B cell (primary cell): ENCODE data around the gene KSR2. TPM values are rescaled to one million over a fixed set of nuclear protein-coding genes. Genes with fewer than 3 reads are reported as not detected.
A peak's percentile ranks its signal among the peaks of the same experiment; 100 is the strongest.

Experiments
- ATAC-seq: fragments of 200-7000 bp; cut with Tn5 transposase; one replicate; pipeline ENCODE4 v1.10.0; 2021; ENCODE audit warnings: low read depth, mild to moderate bottlenecking, moderate number of reproducible peaks, moderate library complexity
- CTCF ChIA-PET: fragments of 350-600 bp; sonication (Branson Sonifier 250); formaldehyde crosslinking; loops from one replicate; lab custom pipeline; 2021; ENCODE audit warnings: antibody characterized with exemption, inconsistent platforms; lab: Charles Lee
- POLR2A ChIA-PET: fragments of 350-600 bp; sonication (Branson Sonifier 250); formaldehyde crosslinking; loops from one replicate; lab custom pipeline; 2021; ENCODE audit warnings: antibody characterized with exemption; lab: Charles Lee
- DNase-seq: peaks from one replicate; pipeline ENCODE4 v3.0.0; 2013
- H2AFZ ChIP-seq: 2 replicates; pipeline ENCODE4 v1.6.1; 2012; ENCODE audit warnings: mild to moderate bottlenecking, low read depth, low read length; ENCODE audit not compliant: insufficient read depth, poor library complexity, severe bottlenecking
- H3K27ac ChIP-seq, 2 donors: 1 replicate in 1 of 2; 2 replicates in 1 of 2; pipeline ENCODE4 v1.5.1; 2012 to 2013; ENCODE audit warnings: low read length in 2 of 2, mild to moderate bottlenecking in 2 of 2, moderate library complexity in 1 of 2
- H3K27me3 ChIP-seq, 4 experiments: fragments of 200-600 bp in 1 of 4; sonication (generic) in 1 of 4; replicated peaks in 1 of 4; 1 replicate in 2 of 4; 2 replicates in 2 of 4; pipeline versions ENCODE4 v1.6.1 to v1.7.0; 2013 to 2016; ENCODE audit warnings: low read length in 3 of 4, mild to moderate bottlenecking in 2 of 4, mixed read lengths in 1 of 4, moderate library complexity in 1 of 4; ENCODE audit not compliant: insufficient read depth in 4 of 4, control insufficient read depth in 3 of 4; ENCODE audit errors: control extremely low read depth in 1 of 4
- H3K36me3 ChIP-seq, 2 experiments: replicated peaks in 1 of 2; 1 replicate in 1 of 2; 2 replicates in 1 of 2; pipeline versions ENCODE4 v1.6.1 to v1.7.1; 2013; ENCODE audit warnings: low read length in 1 of 2; ENCODE audit not compliant: insufficient read depth in 2 of 2, control insufficient read depth in 1 of 2; ENCODE audit errors: control extremely low read depth in 1 of 2, extremely low read depth in 1 of 2
- H3K4me1 ChIP-seq, 2 donors: fragments of 200-600 bp in 1 of 2; sonication (generic) in 1 of 2; 1 replicate in 1 of 2; 2 replicates in 1 of 2; pipeline versions ENCODE4 v1.5.1 to v1.6.1; 2013 to 2017; ENCODE audit warnings: low read length in 2 of 2; ENCODE audit not compliant: control insufficient read depth in 2 of 2, insufficient read depth in 2 of 2
- H3K4me2 ChIP-seq: replicated peaks from 2 replicates; pipeline ENCODE3; 2012; ENCODE audit warnings: mild to moderate bottlenecking, low read depth, low read length; ENCODE audit not compliant: poor library complexity, severe bottlenecking
- H3K4me3 ChIP-seq, 5 experiments: fragments of 200-600 bp in 1 of 5; sonication (generic) in 1 of 5; 1 replicate in 3 of 5; 2 replicates in 2 of 5; pipeline versions ENCODE4 v1.5.1 to v1.7.0; 2011 to 2016; ENCODE audit warnings: low read length in 4 of 5, mild to moderate bottlenecking in 4 of 5, low read depth in 2 of 5, control low read depth in 1 of 5, moderate library complexity in 1 of 5; ENCODE audit not compliant: insufficient read depth in 1 of 5; ENCODE audit errors: control extremely low read depth in 1 of 5, extremely low read depth in 1 of 5
- H3K79me2 ChIP-seq: fragments of 200-600 bp; sonication (generic); one replicate; pipeline ENCODE4 v1.6.0; 2016; ENCODE audit warnings: low read length; ENCODE audit not compliant: control insufficient read depth, insufficient read depth
- H3K9ac ChIP-seq: fragments of 200-600 bp; sonication (generic); 2 replicates; pipeline ENCODE4 v1.6.1; 2017; ENCODE audit warnings: mild to moderate bottlenecking, low read length, moderate library complexity
- H3K9me3 ChIP-seq, 3 donors: one replicate each; pipeline versions ENCODE4 v1.6.1 to v1.7.1; 2013; ENCODE audit warnings: low read length in 2 of 3; ENCODE audit not compliant: control insufficient read depth in 2 of 3, insufficient read depth in 1 of 3; ENCODE audit errors: control extremely low read depth in 1 of 3
- H4K20me1 ChIP-seq: 2 replicates; pipeline ENCODE4 v1.6.0; 2012; ENCODE audit warnings: mild to moderate bottlenecking, low read length; ENCODE audit not compliant: insufficient read depth, control insufficient read depth, poor library complexity, severe bottlenecking
- H3K27ac Mint-ChIP-seq: one replicate; pipeline ENCODE4 v1.8.0; 2021; ENCODE audit warnings: mixed read lengths
- H3K27me3 Mint-ChIP-seq: one replicate; pipeline ENCODE4 v1.8.0; 2021; ENCODE audit warnings: mixed read lengths
- H3K4me1 Mint-ChIP-seq: one replicate; pipeline ENCODE4 v1.8.0; 2021; ENCODE audit warnings: mixed read lengths
- H3K4me3 Mint-ChIP-seq: one replicate; pipeline ENCODE4 v1.8.0; 2021; ENCODE audit warnings: mixed read lengths
- H3K9me3 Mint-ChIP-seq: one replicate; pipeline ENCODE4 v1.8.0; 2022; ENCODE audit warnings: mixed read lengths; ENCODE audit not compliant: insufficient read depth
- CTCF ChIP-seq: fragments of 200-600 bp; IDR thresholded peaks from one replicate; pipeline ENCODE4 v1.8.0; 2022; ENCODE audit warnings: antibody characterized with exemption, mild to moderate bottlenecking
- EZH2 ChIP-seq: IDR thresholded peaks from 2 replicates; pipeline ENCODE4 v1.6.1; 2012; ENCODE audit warnings: borderline replicate concordance, low read depth, mild to moderate bottlenecking, moderate library complexity, low read length; ENCODE audit not compliant: insufficient read depth, poor library complexity, severe bottlenecking
- WGBS: methylation state at CpG from one replicate; pipeline ENCODE4 v1.1.5; 2013; ENCODE audit warnings: missing lambda C conversion rate; ENCODE audit not compliant: insufficient coverage; 5-methylcytosine and 5-hydroxymethylcytosine counted together
- intact Hi-C: fragments of 100-400 bp; cut with micrococcal nuclease; formaldehyde crosslinking; loops from one replicate; pipeline ENCODE4 v1.10.0; 2022
- polyA plus RNA-seq: library from polyadenylated mRNA; depleted of rRNA; stranded (reverse); fragments of >200 nt; gene quantifications from 2 replicates; pipeline ENCODE4 v1.2.3, GENCODE V29; 2012
- total RNA-seq, 2 donors: library from RNA; stranded (reverse); fragments of 120-200 nt in 1 of 2; gene quantifications; 1 replicate in 1 of 2; 2 replicates in 1 of 2; pipeline versions ENCODE4 v1.2.3 to v1.2.4, GENCODE V29; 2013 to 2022

The KSR2 gene
- total and polyA plus RNA-seq, 2 donors (not counting 1 experiment from before 2014, with no cell fraction given) = not detected

- WGBS = 17% methylated on average over 3 of the region's 5 CpGs
- Mint-ChIP-seq H3K27me3 (peaks cover 4% of the 10 kb centered on the region), H3K4me3 (no peak overlapping the region), H3K4me1 (no peaks in the 10 kb centered on the region), H3K9me3 (peaks cover 2% of the 10 kb centered on the region), H3K27ac (no peak overlapping the region)
- CTCF ChIA-PET = no interaction called here
- Histone ChIP-seq H3K9ac (no peak overlapping the region), H3K4me2 (no peak overlapping the region), H3K4me1 (no peaks in the 10 kb centered on the region), H3K27me3 (no peaks in the 10 kb centered on the region), H3K27ac (no peak overlapping the region), H3K36me3 (no peaks in the 10 kb centered on the region), H3K9me3 (peaks cover 0 to 13% (median 0%) of the 10 kb centered on the region in 3 donors), H3K4me3 (no peak overlapping the region), H3K79me2 (no peaks in the 10 kb centered on the region), H2AFZ (no peak overlapping the region), H4K20me1 (no peaks in the 10 kb centered on the region)
- ATAC-seq (no peak), DNase-seq (no peak)
- intact Hi-C loops = no loop called here
- POLR2A ChIA-PET = no interaction called here
- no peak for TF ChIP-seq EZH2
- no peak for TF ChIP-seq CTCF
Observed at GRCh38 chr12:117472983-117473382, 495.8 kb downstream of the KSR2 start.

- Mint-ChIP-seq H3K27me3 (peaks cover 4% of the 10 kb centered on the region), H3K4me1 (no peaks in the 10 kb centered on the region), H3K4me3 (no peak overlapping the region), H3K9me3 (peaks cover 2% of the 10 kb centered on the region), H3K27ac (no peak overlapping the region)
- no peak overlapping the region for H3K9ac ChIP-seq
- H3K79me2 ChIP-seq = no peaks in the 10 kb centered on the region
- no peaks in the 10 kb centered on the region for H3K4me1 ChIP-seq
- H3K4me2 ChIP-seq = no peak overlapping the region
- no peak overlapping the region for H3K27ac ChIP-seq
- H3K4me3 ChIP-seq = no peak overlapping the region
- intact Hi-C loops = no loop called here
- peak; percentile 21 for TF ChIP-seq CTCF
- no peak for TF ChIP-seq EZH2
- no peak for ATAC-seq
- peaks cover 0 to 8% (median 0%) of the 10 kb centered on the region in 3 donors for H3K9me3 ChIP-seq
- POLR2A ChIA-PET = no interaction called here
- no peaks in the 10 kb centered on the region for H3K27me3 ChIP-seq
- no peak for DNase-seq
- no peaks in the 10 kb centered on the region for H4K20me1 ChIP-seq
- no peak overlapping the region for H2AFZ ChIP-seq
- no peaks in the 10 kb centered on the region for H3K36me3 ChIP-seq
- 50% methylated on average over 2 of the region's 2 CpGs for WGBS
- CTCF ChIA-PET = no interaction called here
Observed at GRCh38 chr12:117470804-117471203, 498.0 kb downstream of the KSR2 start.
